NCI-H187 (cell line): ENCODE data around the gene STRIT1.
"Not testable (repeated sequence)": the region's sequence is repeated elsewhere in the genome, so short reads cannot be mapped to it uniquely, and the experiment has no call there.

Experiments used
- DNase-seq, 2 experiments: peaks; one replicate each; lab custom pipeline; 2025; lab: John Stamatoyannopoulos, UW

STRIT1 gene

GRCh38 chr3:155270485-155271342, 22.8 kb downstream of the STRIT1 start:
- no peak for DNase-seq

GRCh38 chr3:155270063-155270462, 23.4 kb downstream of the STRIT1 start:
- no peak for DNase-seq

- DNase-seq: not testable (repeated sequence)
Observed at GRCh38 chr3:155262855-155263254, 30.6 kb downstream of the STRIT1 start.

GRCh38 chr3:155262295-155262694, 31.2 kb downstream of the STRIT1 start:
- no peak for DNase-seq

DNA sequence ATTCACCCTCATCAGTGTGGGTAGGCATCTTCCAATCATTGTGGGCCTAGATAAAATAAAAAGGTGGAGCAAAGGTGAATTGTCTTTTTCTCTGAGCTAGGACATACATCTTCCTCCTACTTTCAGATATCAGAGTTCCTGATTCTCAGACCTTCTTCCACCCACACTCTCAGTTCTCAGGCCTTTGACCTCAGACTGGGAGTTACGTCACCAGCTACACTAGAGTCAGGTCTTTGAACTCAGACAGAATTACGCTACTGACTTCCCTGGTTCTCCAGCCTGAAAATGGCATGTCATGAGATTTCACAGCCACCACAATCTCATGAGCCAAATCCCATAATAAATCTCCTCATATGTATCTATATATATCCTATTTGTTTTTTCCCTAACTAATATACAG, 39.0 kb downstream of the STRIT1 start:
- DNase-seq: no peak

DNA sequence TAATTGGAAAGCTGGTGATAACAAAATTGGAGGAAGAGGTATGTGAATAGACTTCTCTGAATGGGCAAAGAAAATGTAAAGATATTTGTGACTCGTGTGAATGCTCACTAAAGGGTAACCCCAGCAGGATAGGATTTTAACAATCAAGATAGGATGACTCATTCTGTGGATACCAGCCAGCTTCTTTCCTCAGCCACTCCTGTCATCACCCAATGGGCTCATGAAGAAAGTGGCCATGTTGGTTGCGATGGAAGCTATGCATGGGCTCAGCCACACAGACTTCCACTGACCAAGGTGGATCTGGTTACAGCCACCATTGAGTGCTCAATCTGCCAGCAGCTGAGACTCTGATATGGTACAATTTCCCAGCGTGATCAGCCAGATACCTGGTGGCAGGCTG, 40.9 kb downstream of the STRIT1 start:
- no peak for DNase-seq

DNA sequence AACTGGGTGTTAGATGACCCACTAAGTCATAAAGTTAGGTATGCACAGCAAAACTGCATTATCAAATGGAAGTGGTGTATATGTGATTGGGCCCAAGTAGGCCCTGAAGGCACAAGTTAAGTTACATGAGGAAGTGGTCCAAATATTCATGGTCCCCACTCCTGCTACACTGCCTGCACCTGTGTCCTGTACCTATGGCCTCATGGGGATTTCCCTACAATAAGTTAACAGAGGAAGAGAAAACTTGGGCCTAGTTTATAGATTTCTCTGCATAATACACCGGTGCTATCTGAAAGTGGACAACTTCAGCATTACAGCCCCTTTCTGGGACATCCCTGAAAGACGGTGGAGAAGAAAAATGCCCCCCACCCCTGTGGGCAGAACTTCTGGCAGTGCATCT, 41.5 kb downstream of the STRIT1 start:
- no peak for DNase-seq

- no peak for DNase-seq
Observed at GRCh38 chr3:155248531-155249187, 44.8 kb downstream of the STRIT1 start.

DNA sequence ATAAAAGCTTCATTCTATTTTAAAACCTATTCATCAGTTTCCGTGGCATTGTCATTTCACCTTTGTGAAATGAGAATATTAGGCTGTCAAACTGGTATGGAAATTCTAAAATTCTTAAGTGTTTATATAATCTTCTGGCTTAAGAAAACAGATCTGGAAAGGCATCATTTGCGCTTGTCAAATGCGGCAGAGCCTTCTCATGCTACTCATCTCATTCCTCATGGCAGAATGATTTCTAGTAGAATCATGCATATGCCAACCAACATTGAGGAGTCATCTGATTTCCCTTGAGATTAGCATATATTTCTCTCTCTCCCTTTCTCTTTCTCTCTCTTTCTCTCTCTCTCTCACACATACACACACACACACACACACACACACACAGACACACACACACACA, 48.8 kb downstream of the STRIT1 start:
- DNase-seq: no peak

GRCh38 chr3:155244216-155244615, 49.3 kb downstream of the STRIT1 start:
- DNase-seq: no peak

DNA sequence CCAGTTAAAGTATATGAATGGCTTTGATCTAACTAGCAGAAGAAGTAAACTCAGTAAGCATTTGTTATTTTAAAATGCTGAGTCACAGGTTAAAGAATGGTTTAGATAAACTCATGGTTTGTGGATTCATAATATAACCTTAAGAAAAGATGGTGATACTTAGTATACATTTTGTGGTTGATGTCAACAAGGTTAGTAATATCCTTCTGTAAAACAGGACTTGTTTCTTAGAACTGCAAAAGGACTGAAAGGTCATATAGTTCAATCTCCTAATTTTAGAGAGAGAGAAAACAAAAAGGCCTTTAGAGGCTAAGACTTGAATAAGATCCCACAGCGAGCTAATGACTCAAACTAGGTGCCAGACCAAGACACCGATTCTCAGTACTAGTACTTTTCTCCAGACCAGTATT, 50.0 kb downstream of the STRIT1 start:
- no peak for DNase-seq

GRCh38 chr3:155242342-155242741, 51.1 kb downstream of the STRIT1 start:
- no peak for DNase-seq

DNA sequence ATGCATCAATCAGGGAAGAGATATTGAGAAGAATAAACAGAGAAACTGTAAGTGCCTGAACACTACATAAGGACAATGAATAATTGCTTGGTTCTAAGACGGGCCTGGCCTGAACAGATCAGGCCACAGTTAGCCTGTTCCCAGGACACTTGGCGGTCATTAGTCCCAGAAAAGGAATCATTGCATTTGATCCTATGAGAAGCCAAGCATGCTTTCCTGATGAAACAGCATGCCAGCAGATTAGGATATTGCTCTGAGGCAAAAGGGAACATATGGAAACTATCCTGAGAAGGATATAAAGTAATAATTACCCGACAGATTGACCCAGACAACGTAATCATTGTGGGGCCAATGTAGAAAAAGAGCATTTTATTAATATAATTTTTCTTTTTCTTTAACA, 51.9 kb downstream of the STRIT1 start:
- DNase-seq: no peak
